B cell (primary cell): ENCODE data around the gene CPXM1.

ENCODE experiments used
- EZH2 ChIP-seq: IDR thresholded peaks from 2 replicates; pipeline ENCODE4 v1.6.1; 2012; ENCODE audit warnings: borderline replicate concordance, low read depth, mild to moderate bottlenecking, moderate library complexity, low read length; ENCODE audit not compliant: insufficient read depth, poor library complexity, severe bottlenecking
- TF ChIP-seq, protein P1 (sequence below): fragments of 200-600 bp; IDR thresholded peaks from one replicate; pipeline ENCODE4 v1.8.0; 2022; ENCODE audit warnings: antibody characterized with exemption, mild to moderate bottlenecking

GRCh38 chr20:2800521-2801285, at the start of gene CPXM1:
- TF ChIP-seq, protein P1, sequence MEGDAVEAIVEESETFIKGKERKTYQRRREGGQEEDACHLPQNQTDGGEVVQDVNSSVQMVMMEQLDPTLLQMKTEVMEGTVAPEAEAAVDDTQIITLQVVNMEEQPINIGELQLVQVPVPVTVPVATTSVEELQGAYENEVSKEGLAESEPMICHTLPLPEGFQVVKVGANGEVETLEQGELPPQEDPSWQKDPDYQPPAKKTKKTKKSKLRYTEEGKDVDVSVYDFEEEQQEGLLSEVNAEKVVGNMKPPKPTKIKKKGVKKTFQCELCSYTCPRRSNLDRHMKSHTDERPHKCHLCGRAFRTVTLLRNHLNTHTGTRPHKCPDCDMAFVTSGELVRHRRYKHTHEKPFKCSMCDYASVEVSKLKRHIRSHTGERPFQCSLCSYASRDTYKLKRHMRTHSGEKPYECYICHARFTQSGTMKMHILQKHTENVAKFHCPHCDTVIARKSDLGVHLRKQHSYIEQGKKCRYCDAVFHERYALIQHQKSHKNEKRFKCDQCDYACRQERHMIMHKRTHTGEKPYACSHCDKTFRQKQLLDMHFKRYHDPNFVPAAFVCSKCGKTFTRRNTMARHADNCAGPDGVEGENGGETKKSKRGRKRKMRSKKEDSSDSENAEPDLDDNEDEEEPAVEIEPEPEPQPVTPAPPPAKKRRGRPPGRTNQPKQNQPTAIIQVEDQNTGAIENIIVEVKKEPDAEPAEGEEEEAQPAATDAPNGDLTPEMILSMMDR = no peak
- no peak for TF ChIP-seq EZH2
